IgD-negative memory B cell (primary cell): Measurements from ENCODE around the gene SLC27A2. TPM values are rescaled to one million over a fixed set of nuclear protein-coding genes. Genes with fewer than 3 reads are reported as not detected.
"Not testable (repeated sequence)": the region's sequence is repeated elsewhere in the genome, so short reads cannot be mapped to it uniquely, and the experiment has no call there.

Experiments used
- H3K27ac Mint-ChIP-seq, 3 donors: one replicate each; pipeline ENCODE4 v1.8.0; 2020 to 2022; ENCODE audit warnings: mild to moderate bottlenecking in 3 of 3, mixed read lengths in 3 of 3, moderate library complexity in 1 of 3
- H3K27me3 Mint-ChIP-seq: one replicate; pipeline ENCODE4 v1.8.0; 2021; ENCODE audit warnings: mixed read lengths
- H3K36me3 Mint-ChIP-seq: one replicate; pipeline ENCODE4 v1.8.0; 2020; ENCODE audit warnings: mild to moderate bottlenecking, mixed read lengths
- H3K4me1 Mint-ChIP-seq, 3 donors: one replicate each; pipeline ENCODE4 v1.8.0; 2020 to 2022; ENCODE audit warnings: mixed read lengths in 3 of 3, mild to moderate bottlenecking in 1 of 3
- H3K4me3 Mint-ChIP-seq, 4 donors: one replicate each; pipeline ENCODE4 v1.8.0; 2020 to 2022; ENCODE audit warnings: mild to moderate bottlenecking in 4 of 4, mixed read lengths in 4 of 4, moderate library complexity in 3 of 4
- H3K9me3 Mint-ChIP-seq, 3 donors: one replicate each; pipeline ENCODE4 v1.8.0; 2020 to 2021; ENCODE audit warnings: mixed read lengths in 3 of 3, mild to moderate bottlenecking in 1 of 3
- polyA plus RNA-seq: library from polyadenylated mRNA; unstranded; fragments of 300-500 nt; fragmentation: Illumina TruSeq; gene quantifications from one replicate; pipeline ENCODE4 v1.2.3, GENCODE V29; 2021

Gene SLC27A2
- polyA plus RNA-seq: 0.83 TPM

DNA sequence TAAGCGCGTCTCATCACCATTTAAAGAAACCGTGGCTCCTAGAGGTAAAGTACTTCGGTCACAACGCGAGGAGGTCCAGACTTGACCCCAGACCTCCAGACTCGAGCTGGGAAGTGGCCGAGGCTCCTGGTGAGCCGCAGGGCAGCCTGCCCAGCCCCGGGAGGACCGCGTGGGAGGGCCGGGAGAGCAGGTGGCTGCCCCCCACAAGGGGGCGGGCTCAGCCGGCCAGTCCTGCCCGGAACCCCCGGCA is at the start of gene SLC27A2:
SLC27A2 (plus strand) TSS at position 228 of the 250 bp plus-strand sequence. CDS start 232 bp downstream, outside the sequence.
- Mint-ChIP-seq H3K4me3 (peak within 1 kb of the TSS; percentile 88 to 97 (median 95)), H3K36me3 (no peaks in the 10 kb centered on the region), H3K9me3 (no peaks in the 10 kb centered on the region), H3K27ac (peak within 1 kb of the TSS in 1 of 3 donors; percentile 81), H3K27me3 (peaks cover 9% of the 10 kb centered on the region), H3K4me1 (peaks cover 8 to 14% (median 13%) of the 10 kb centered on the region in 3 donors)

DNA sequence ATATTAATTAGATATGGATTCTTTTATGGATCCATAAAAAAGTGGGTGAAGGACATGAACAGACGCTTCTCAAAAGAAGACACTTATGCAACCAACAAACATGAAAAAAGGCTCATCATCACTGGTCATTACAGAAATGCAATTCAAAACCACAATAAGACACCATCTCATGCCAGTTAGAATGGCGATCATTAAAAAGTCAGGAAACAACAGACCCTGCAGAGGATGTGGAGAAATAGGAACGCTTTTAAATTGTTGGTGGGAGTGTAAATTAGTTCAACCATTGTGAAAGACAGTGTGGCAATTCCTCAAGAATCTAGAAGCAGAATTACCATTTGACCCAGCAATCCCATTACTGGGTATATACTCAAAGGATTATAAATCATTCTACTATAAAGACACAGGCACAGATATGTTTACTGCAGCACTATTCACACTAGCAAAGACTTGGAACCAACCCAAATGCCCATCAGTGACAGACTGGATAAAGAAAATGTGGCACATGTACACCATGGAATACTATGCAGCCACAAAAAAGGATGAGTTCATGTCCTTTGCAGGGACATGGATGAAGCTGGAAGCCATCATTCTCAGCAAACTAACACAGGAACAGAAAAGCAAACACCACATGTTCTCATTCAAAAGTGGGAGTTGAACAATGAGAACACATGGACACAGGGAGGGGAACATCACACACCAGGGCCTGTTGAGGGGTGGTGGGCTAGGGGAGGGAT is 49.6 kb upstream of the SLC27A2 start:
- not testable (repeated sequence) for H3K9me3 Mint-ChIP-seq, H3K27ac Mint-ChIP-seq, H3K36me3 Mint-ChIP-seq, H3K27me3 Mint-ChIP-seq, H3K4me3 Mint-ChIP-seq
- peaks cover 5 to 13% (median 7%) of the 10 kb centered on the region in 3 donors for H3K4me1 Mint-ChIP-seq

DNA sequence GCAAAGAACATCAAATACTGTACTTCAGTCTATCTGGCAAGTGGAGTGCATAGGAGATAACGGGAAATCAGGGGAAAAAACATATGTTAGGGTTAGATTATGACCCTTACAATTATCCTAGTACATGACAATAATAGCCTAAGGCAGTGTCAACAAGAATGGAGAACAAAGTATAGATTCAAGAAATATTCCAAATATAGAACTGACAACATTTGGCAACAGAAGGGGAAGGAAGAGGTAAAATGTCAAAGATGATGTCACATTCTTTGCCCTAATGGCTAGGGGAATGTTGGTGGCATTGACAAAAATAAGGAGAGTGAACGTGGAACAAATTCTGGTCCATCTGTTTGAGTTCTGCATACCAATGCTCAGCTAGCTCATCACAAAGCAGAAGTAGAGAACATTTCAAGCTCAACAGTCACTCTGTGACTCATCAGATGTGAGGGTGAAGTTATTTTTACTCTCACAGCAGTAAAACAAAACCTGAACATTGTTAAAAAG is 47.4 kb upstream of the SLC27A2 start:
- Mint-ChIP-seq H3K9me3 (peaks cover 0 to 5% (median 4%) of the 10 kb centered on the region in 3 donors), H3K27me3 (no peaks in the 10 kb centered on the region), H3K4me1 (peaks cover 5 to 13% (median 7%) of the 10 kb centered on the region in 3 donors), H3K4me3 (no peak overlapping the region), H3K36me3 (no peaks in the 10 kb centered on the region), H3K27ac (no peak overlapping the region)

DNA sequence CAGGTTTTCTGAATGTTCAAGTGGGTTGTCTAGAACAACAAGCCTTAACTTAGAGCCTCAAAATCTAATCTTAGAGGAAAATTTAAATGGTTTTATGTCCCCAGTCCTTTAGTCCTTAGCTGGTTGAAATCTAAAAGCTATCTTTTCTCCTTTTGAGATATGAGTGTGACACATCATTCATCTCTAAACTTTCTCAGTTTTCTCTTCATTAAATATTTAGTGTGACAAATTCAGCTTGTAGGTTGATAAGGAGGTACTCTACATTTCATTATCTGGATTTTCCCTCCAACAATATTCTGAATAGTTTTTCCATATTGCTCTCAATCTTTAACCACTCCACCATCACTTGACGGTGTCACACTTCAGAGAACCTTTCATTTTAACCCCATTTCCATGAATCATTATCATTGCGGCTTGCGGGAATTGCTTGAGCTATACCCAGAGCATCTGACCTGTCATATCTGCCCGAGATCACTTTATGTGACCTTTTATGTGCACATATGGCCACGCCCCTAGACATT is 46.9 kb upstream of the SLC27A2 start:
- no peak overlapping the region for H3K4me3 Mint-ChIP-seq
- H3K27me3 Mint-ChIP-seq: no peaks in the 10 kb centered on the region
- H3K27ac Mint-ChIP-seq: no peak overlapping the region
- H3K36me3 Mint-ChIP-seq: no peaks in the 10 kb centered on the region
- peaks cover 0 to 5% (median 4%) of the 10 kb centered on the region in 3 donors for H3K9me3 Mint-ChIP-seq
- peaks cover 5 to 13% (median 7%) of the 10 kb centered on the region in 3 donors for H3K4me1 Mint-ChIP-seq

DNA sequence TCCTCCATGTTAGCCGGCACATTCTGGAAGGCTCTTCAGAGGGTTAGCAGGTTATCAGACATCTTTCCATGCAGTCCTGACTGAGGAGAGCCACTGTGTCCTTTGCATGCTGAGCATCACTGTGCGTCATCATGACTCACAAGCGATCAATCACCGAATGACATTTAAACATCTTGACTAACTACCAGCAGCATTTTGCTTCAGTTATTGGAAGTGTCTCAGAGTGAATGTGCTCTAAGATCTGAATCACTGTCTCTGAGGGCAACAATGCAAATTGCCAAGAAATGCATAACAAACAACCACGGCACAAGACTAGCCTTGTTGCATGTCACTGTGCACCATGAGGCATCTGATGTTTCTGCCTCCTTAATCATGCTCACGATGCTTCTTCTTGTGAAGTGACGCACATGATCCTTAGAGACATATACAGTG is 44.6 kb upstream of the SLC27A2 start:
- Mint-ChIP-seq H3K4me3 (no peak overlapping the region), H3K27ac (no peak overlapping the region), H3K4me1 (peaks cover 5 to 13% (median 7%) of the 10 kb centered on the region in 3 donors), H3K36me3 (no peaks in the 10 kb centered on the region), H3K27me3 (no peaks in the 10 kb centered on the region), H3K9me3 (peaks cover 0 to 4% (median 2%) of the 10 kb centered on the region in 3 donors)

DNA sequence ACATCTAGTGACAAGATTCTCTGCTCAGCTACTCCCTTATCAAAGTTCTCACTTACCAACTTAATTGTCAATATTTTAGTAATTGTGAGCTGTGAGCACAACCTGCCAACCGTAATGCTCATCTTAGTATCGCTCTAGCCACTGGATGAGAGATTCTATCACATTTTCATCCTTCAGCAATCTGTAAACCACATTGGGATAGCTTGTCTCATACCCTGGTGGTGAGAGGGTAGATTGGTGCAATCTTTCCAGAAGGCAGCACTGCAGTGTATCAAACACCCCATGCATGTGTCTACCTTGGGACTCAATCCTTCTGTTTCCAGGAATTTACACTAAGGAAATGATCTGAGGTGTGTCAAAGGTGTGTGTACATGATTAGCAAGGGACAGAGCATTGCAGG is 44.1 kb upstream of the SLC27A2 start:
- Mint-ChIP-seq H3K4me1 (peaks cover 5 to 13% (median 7%) of the 10 kb centered on the region in 3 donors), H3K4me3 (no peak overlapping the region), H3K9me3 (peaks cover 0 to 4% (median 0%) of the 10 kb centered on the region in 3 donors), H3K27me3 (no peaks in the 10 kb centered on the region), H3K27ac (no peak overlapping the region), H3K36me3 (no peaks in the 10 kb centered on the region)

DNA sequence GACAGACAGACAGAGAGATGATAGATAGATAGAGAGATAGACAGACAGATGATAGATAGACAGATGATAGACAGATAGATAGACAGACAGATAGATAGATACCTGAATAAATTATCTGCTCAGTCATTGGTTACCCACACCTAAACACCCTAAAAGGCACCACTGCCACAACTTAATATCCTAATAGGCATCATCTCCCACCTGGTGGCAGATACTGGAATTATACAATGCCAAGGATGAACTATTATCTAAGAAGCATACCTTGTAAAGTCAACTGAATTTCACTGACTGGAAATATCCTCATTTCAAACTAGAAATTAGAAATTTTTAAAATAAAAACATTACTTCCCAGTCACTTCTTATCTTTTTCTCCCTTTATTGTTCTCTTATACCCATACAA is 43.6 kb upstream of the SLC27A2 start:
- H3K9me3 Mint-ChIP-seq: peaks cover 0 to 4% (median 0%) of the 10 kb centered on the region in 3 donors
- peaks cover 5 to 13% (median 7%) of the 10 kb centered on the region in 3 donors for H3K4me1 Mint-ChIP-seq
- H3K4me3 Mint-ChIP-seq: no peak overlapping the region
- no peaks in the 10 kb centered on the region for H3K27me3 Mint-ChIP-seq
- no peaks in the 10 kb centered on the region for H3K36me3 Mint-ChIP-seq
- H3K27ac Mint-ChIP-seq: peak overlapping the region in 1 of 3 donors; percentile 15

DNA sequence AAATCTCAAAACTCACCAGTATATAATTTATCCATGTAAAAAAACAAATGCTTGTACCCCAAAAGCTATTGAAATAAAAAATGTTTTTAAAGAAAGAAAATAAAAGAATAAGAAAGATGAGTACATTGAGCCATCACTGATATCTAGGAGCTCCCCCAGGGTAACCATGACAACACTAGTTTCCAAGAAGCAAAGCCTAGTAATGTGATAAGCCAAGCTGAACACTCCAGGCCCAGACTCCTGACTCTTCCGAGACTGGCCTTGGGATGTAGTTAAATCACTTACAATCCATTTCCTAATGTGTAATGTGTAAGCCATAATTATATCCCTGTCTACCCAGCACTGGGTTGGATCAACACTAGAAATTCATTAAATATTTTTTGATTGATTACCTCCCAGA is 41.9 kb upstream of the SLC27A2 start:
- no peaks in the 10 kb centered on the region for H3K27me3 Mint-ChIP-seq
- no peaks in the 10 kb centered on the region for H3K9me3 Mint-ChIP-seq
- no peaks in the 10 kb centered on the region for H3K36me3 Mint-ChIP-seq
- H3K4me1 Mint-ChIP-seq: peaks cover 0 to 5% (median 0%) of the 10 kb centered on the region in 3 donors
- H3K27ac Mint-ChIP-seq: no peak overlapping the region
- H3K4me3 Mint-ChIP-seq: no peak overlapping the region

DNA sequence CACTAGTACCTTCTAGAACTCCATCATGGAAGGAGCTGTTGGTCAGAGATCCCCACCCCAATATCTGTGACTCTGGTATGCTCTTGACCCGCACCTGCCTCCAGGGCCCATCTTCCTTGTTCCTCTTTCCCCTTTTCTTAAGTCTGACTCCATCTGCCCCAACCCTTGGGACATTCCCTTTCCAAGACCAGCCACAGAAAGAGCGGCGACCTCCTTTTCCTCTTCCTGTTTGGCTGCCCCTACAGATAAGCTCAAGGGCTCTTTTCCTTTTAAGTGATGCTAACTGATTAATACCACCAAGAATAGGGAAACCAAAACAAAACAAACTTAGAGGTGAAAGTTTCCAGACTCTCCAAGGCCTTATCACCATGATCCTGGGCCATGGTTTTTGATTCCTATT is 41.0 kb upstream of the SLC27A2 start:
- Mint-ChIP-seq H3K27me3 (no peaks in the 10 kb centered on the region), H3K4me3 (no peak overlapping the region), H3K9me3 (no peaks in the 10 kb centered on the region), H3K36me3 (no peaks in the 10 kb centered on the region), H3K27ac (no peak overlapping the region), H3K4me1 (no peaks in the 10 kb centered on the region)

DNA sequence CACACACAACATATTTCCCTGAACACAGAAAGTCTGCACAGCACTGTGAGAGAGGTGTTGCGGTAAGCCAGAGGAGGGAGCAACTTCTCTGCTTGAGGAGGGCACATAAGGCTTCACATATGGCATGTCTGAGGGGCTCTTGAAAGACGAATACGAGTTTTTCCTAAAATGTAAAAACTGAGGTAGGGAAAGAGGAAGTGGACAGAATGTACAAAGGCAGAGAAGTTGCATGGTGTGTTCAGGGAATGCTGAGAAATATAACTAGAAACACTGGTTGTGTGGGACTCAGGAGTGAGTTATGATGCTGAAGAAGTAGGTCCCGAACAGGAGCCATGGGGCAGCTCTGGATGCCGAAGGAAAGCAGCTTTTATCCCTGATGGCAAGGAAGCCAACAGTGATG is 40.1 kb upstream of the SLC27A2 start:
- Mint-ChIP-seq H3K27me3 (no peaks in the 10 kb centered on the region), H3K4me3 (no peak overlapping the region), H3K4me1 (no peaks in the 10 kb centered on the region), H3K36me3 (no peaks in the 10 kb centered on the region), H3K9me3 (no peaks in the 10 kb centered on the region), H3K27ac (no peak overlapping the region)

DNA sequence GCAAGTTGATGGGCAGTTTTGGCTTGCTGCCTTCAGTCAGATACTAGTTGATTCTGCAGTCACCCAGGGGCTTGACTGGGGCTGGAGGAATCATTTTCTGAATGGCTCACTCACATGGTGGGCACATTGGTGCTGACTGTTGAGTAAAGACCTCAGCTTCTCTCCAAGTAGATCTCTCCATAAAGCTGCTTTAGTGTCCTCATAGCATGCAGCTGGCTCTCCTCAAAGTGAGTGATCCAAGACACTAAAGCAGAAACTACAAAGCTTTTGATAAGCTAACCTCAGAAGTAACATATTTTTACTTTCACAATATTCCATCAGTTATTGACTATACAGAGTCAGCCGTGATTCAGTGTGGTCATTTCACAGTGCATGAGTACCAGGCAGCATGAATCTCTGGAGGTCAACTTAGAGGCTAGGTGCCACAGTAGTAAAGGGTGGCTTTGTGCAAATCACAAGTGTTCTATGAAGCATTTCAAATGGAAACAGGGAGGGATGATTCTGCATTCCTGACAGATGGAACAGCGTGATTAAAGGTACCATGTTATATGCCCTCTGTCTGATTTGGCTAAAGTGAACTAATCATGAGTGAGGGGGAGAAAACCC is 38.6 kb upstream of the SLC27A2 start:
- Mint-ChIP-seq H3K27me3 (no peaks in the 10 kb centered on the region), H3K36me3 (no peaks in the 10 kb centered on the region), H3K27ac (no peak overlapping the region), H3K9me3 (no peaks in the 10 kb centered on the region), H3K4me1 (no peaks in the 10 kb centered on the region), H3K4me3 (no peak overlapping the region)

DNA sequence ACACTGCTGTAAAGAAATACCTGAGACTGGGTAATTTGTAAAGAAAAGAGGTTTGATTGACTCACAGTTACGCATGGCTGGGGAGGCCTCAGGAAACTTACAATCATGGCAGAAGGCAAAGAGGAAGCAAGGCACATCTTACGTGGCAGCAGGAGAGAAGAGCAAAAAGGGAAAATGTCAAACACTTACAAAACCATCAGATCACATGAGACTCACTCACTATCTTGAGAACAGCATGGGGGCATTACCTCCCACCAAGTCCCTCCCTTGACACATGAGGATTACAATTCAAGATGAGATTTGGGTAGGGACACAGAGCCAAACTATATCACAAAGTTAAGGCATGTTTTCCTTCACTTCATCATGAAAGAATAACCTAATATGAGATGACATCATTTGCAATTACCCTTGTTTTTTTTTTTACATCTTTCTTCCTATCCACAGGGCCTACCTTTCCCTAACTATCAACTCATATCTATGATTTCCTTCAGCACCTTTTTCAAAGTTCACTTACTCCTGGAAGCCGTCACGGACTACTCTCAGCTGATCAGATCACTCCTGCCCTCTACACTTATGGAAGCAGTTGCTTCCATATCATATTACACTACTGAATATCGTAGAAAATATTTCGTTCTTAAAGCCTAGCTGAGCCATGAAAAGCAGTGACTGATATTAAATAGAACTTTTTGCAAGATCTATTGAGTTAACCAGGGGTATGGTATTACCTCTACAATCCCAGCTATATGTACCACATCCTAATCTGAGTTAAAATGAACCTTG is 37.5 kb upstream of the SLC27A2 start:
- Mint-ChIP-seq H3K9me3 (no peaks in the 10 kb centered on the region), H3K4me1 (no peaks in the 10 kb centered on the region), H3K4me3 (no peak overlapping the region), H3K36me3 (no peaks in the 10 kb centered on the region), H3K27ac (no peak overlapping the region), H3K27me3 (no peaks in the 10 kb centered on the region)

DNA sequence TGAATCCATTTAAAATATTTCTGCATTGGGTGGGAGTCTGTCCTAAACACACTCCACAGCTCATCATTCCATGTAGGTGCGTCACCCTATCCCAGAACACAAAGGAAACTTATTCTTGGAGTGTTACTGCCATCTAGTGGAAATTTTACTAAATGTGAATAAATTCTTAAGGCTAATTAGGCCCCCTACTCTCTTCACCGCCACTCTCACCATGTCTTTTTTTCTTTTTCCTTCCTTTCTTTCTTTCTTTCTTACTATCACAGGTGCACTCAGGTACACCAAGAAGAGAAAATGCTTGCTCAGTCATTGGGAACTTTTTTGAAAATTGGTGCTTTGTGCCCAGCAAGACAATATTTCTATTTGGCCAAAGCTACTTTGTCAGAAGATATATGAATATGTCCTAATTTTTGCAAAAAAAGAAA is 36.5 kb upstream of the SLC27A2 start:
- H3K27me3 Mint-ChIP-seq: no peaks in the 10 kb centered on the region
- no peaks in the 10 kb centered on the region for H3K36me3 Mint-ChIP-seq
- H3K4me1 Mint-ChIP-seq: no peaks in the 10 kb centered on the region
- no peak overlapping the region for H3K4me3 Mint-ChIP-seq
- no peaks in the 10 kb centered on the region for H3K9me3 Mint-ChIP-seq
- peak overlapping the region in 1 of 3 donors; percentile 1 for H3K27ac Mint-ChIP-seq

DNA sequence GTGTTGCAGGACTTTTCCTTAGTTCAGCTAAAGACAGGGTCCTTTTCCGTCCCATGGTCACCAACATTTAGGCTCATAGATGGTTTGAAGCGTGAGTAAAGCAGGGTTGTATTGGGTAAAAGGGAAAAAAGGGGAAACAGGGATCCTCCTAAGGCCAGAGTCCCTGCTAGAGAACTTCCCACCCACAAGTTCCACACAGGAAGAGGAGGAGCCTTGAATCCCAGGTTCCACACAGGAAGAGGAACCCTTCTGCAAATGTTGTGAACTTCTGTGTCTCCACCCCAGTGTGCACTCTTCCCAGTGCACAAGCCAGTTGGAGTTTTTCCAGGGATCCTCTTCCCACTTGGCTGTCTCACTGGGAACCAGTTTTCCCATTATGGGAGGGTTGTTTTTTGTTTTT is 35.4 kb upstream of the SLC27A2 start:
- Mint-ChIP-seq H3K27me3 (no peaks in the 10 kb centered on the region), H3K4me3 (no peak overlapping the region), H3K9me3 (no peaks in the 10 kb centered on the region), H3K4me1 (no peaks in the 10 kb centered on the region), H3K27ac (no peak overlapping the region), H3K36me3 (no peaks in the 10 kb centered on the region)

DNA sequence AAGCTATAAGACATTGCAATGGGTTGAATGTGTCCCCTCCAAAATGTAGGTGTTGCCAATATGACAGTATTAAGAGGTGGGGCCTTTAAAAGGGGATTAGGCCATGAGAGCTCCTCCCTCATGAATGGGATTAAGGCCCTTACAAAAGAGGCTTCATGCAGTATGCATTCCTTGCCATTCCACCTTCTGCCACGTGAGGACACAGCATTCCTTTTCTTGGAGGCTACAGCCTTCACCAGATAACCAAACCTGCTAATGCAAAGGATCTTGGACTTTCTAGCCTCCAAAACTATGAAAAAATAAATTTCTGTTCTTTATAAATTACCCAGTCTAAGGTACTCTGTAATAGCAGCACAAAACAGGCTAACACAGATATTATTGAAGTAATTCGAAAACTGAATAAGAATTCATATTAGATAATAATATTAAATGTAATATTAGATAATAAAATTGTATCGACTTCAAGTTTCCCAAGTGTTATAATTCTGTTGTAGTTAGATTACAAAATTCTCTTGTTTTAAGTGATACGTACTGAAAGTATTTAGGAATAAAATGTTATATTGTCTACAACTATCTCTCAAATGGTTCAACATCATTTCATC is 33.5 kb upstream of the SLC27A2 start:
- Mint-ChIP-seq H3K4me1 (no peaks in the 10 kb centered on the region), H3K4me3 (no peak overlapping the region), H3K27me3 (no peaks in the 10 kb centered on the region), H3K27ac (no peak overlapping the region), H3K36me3 (no peaks in the 10 kb centered on the region), H3K9me3 (peaks cover 0 to 4% (median 0%) of the 10 kb centered on the region in 3 donors)
